Ascending aorta (tissue), 2 donors: Measurements from ENCODE around the gene IRAK1BP1. TPM values are rescaled to one million over a fixed set of nuclear protein-coding genes. Genes with fewer than 3 reads are reported as not detected.
"Not testable (repeated sequence)": the region's sequence is repeated elsewhere in the genome, so short reads cannot be mapped to it uniquely, and the experiment has no call there.

ENCODE experiments used
- DNase-seq, 2 donors: peaks; one replicate each; pipeline ENCODE4 v3.0.0-alpha.2; 2019; ENCODE audit warnings: low spot score in 2 of 2
- H3K27ac ChIP-seq, 2 donors: fragments of 200-600 bp; sonication (generic); one replicate each; pipeline ENCODE4 v1.5.1; 2016 to 2017; ENCODE audit warnings: mild to moderate bottlenecking in 1 of 2
- H3K27me3 ChIP-seq: fragments of 200-600 bp; sonication (generic); one replicate; pipeline ENCODE4 v1.5.1; 2017
- H3K36me3 ChIP-seq, 2 donors: fragments of 200-600 bp; sonication (generic); one replicate each; pipeline ENCODE4 v1.5.1; 2016
- H3K4me1 ChIP-seq, 2 donors: fragments of 200-600 bp; sonication (generic); one replicate each; pipeline ENCODE4 v1.5.1; 2016 to 2017; ENCODE audit warnings: mild to moderate bottlenecking in 1 of 2
- H3K4me3 ChIP-seq, 2 donors: fragments of 200-600 bp; sonication (generic); one replicate each; pipeline ENCODE4 v1.5.1; 2016 to 2017; ENCODE audit warnings: mild to moderate bottlenecking in 1 of 2
- H3K9me3 ChIP-seq, 2 donors: fragments of 200-600 bp; sonication (generic); one replicate each; pipeline ENCODE4 v1.5.1; 2016
- intact Hi-C: fragments of 100-400 bp; cut with DNase I; formaldehyde crosslinking; loops from one replicate; pipeline ENCODE4 v1.15.1; 2023
- total RNA-seq: library from RNA; depleted of rRNA; stranded (reverse); fragments of >200 nt; gene quantifications from one replicate; pipeline ENCODE4 v1.1.0, GENCODE V29; 2016
- TF ChIP-seq, protein P1 (sequence below), 3 experiments: fragments of 200-600 bp in 2 of 3; fragments of 450-650 bp in 1 of 3; sonication (generic) in 2 of 3; IDR thresholded peaks; one replicate each; pipeline ENCODE4 v1.5.1; 2016 to 2019; ENCODE audit warnings: antibody characterized with exemption in 3 of 3, mild to moderate bottlenecking in 1 of 3, moderate library complexity in 1 of 3

IRAK1BP1 gene
- total RNA-seq, 1 donor from 2014 or later: 2.7 TPM

DNA sequence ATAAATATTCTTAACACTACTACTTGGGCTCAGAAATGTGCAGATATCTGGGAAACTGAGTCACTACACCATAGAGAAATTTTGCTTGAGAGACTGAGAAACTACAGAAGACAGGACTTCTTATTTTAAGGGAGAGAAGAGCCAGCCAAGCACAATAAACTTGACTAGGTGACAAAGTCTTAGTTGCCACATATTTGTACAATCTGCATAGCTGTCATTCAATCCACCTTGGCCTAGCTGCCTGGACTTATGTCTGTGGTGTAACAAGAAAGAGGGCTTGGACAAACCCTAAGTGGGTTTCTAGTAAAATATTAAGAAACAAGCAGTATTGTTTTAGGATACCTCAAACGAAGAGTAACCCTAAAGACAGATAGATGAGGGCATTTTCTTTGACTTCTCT, 21.8 kb upstream of the IRAK1BP1 start:
- intact Hi-C loops: no loop called here
- DNase-seq: no peak
- TF ChIP-seq, protein P1, sequence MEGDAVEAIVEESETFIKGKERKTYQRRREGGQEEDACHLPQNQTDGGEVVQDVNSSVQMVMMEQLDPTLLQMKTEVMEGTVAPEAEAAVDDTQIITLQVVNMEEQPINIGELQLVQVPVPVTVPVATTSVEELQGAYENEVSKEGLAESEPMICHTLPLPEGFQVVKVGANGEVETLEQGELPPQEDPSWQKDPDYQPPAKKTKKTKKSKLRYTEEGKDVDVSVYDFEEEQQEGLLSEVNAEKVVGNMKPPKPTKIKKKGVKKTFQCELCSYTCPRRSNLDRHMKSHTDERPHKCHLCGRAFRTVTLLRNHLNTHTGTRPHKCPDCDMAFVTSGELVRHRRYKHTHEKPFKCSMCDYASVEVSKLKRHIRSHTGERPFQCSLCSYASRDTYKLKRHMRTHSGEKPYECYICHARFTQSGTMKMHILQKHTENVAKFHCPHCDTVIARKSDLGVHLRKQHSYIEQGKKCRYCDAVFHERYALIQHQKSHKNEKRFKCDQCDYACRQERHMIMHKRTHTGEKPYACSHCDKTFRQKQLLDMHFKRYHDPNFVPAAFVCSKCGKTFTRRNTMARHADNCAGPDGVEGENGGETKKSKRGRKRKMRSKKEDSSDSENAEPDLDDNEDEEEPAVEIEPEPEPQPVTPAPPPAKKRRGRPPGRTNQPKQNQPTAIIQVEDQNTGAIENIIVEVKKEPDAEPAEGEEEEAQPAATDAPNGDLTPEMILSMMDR (IDR thresholded peaks at IDR 0.05): no peak
- H3K9me3 ChIP-seq: no peaks in the 10 kb centered on the region
- no peak overlapping the region for H3K4me3 ChIP-seq
- H3K36me3 ChIP-seq: no peaks in the 10 kb centered on the region
- no peak overlapping the region for H3K27ac ChIP-seq
- no peaks in the 10 kb centered on the region for H3K27me3 ChIP-seq
- no peaks in the 10 kb centered on the region for H3K4me1 ChIP-seq

DNA sequence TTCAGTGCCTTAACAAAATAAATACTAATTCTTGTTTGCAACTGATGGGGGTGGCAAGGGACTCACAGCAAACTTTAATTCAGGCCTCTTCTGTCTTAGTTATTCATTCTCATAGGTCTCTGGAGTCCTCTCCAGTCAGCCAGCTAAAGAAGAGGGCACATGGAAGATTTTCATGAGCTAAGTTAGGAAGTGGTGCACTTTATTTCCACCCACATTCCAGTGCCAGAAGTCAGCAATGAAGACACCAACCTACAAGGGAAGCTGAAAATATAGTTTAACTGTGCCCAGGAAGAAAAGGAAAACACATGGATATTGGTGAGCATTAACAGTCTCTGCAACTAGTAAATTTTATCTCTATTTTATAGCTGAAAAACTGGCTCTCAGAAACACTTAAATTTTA, 16.7 kb upstream of the IRAK1BP1 start:
- H3K27ac ChIP-seq: no peak overlapping the region
- H3K36me3 ChIP-seq: no peaks in the 10 kb centered on the region
- H3K4me3 ChIP-seq: no peak overlapping the region
- TF ChIP-seq, protein P1 (IDR thresholded peaks at IDR 0.05): no peak
- no peaks in the 10 kb centered on the region for H3K27me3 ChIP-seq
- H3K4me1 ChIP-seq: no peaks in the 10 kb centered on the region
- no peak for DNase-seq
- H3K9me3 ChIP-seq: no peaks in the 10 kb centered on the region
- intact Hi-C loops: no loop called here

DNA sequence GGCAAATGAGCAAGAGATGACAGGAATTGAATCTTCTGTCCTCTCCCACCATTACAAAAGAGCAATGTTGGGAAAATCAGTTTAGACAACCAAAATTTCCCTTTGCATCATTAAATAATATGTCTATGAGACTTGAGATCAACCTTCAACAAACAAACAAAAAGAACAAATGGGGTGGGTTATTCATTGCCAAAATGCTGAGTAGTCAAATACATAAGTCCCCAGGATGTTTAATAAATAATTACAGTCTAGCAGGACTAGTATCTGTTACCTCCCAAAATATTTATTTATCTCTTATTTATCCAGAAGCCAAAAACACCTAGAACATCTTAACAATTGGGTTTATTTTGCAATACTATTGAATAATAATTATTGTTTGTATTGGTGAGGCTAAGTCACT, 16.2 kb upstream of the IRAK1BP1 start:
- intact Hi-C loops: no loop called here
- DNase-seq: no peak
- H3K27me3 ChIP-seq: no peaks in the 10 kb centered on the region
- no peak overlapping the region for H3K4me3 ChIP-seq
- no peaks in the 10 kb centered on the region for H3K36me3 ChIP-seq
- TF ChIP-seq, protein P1 (IDR thresholded peaks at IDR 0.05): no peak
- H3K27ac ChIP-seq: no peak overlapping the region
- no peaks in the 10 kb centered on the region for H3K4me1 ChIP-seq
- no peaks in the 10 kb centered on the region for H3K9me3 ChIP-seq

DNA sequence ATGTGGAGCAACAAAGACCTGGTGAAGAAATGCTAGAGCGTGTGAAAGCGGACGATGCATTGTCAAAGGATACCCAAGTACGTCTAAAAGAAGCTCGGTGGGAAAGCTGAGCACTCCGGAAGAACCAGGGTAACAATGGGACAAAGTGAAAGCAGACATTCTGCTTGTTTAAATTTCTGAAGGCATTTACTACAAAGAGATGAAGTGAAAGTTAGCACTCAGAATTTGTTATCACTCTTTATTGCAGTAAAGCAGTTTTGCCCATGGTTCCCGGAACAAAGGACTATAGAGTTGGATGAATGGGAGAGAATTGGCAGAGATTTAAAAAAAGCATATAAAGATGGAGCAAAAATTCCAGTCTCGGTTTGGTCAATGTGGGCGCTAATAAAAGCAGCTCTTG, 12.8 kb upstream of the IRAK1BP1 start:
- Histone ChIP-seq H3K36me3 (no peaks in the 10 kb centered on the region), H3K27me3 (no peaks in the 10 kb centered on the region), H3K27ac (no peak overlapping the region), H3K9me3 (no peaks in the 10 kb centered on the region), H3K4me3 (no peak overlapping the region), H3K4me1 (no peaks in the 10 kb centered on the region)
- DNase-seq: no peak
- intact Hi-C loops: no loop called here
- TF ChIP-seq, protein P1 (IDR thresholded peaks at IDR 0.05): no peak

DNA sequence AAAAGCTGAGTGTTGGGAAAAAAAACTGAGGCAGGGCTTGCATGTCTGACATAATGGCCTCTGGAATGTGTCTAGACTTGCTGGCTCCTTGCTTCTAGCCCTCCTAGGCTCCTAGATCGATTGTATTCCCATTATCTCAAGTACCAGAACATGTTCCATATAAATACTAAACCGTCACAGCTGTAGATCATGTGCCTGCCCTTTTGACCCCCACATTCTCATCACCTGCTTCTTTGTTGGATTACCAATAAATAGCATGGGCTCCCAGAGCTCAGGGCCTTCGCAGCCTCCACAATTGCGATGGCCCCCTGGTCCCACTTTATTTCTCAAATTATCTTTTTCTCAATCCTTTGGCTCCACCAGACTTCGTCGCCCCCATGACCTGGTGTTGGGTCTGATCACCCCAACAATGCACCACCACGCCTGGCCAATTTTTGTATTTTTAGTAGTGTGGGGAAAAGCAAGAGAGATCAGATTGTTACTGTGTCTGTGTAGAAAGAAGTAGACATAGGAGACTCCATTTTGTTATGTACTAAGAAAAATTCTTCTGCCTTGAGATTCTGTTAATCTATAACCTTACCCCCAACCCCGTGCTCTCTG, 8.9 kb upstream of the IRAK1BP1 start:
- H3K36me3 ChIP-seq, H3K27ac ChIP-seq, H3K4me1 ChIP-seq, H3K27me3 ChIP-seq, H3K4me3 ChIP-seq, DNase-seq, intact Hi-C loops, H3K9me3 ChIP-seq: not testable (repeated sequence)

DNA sequence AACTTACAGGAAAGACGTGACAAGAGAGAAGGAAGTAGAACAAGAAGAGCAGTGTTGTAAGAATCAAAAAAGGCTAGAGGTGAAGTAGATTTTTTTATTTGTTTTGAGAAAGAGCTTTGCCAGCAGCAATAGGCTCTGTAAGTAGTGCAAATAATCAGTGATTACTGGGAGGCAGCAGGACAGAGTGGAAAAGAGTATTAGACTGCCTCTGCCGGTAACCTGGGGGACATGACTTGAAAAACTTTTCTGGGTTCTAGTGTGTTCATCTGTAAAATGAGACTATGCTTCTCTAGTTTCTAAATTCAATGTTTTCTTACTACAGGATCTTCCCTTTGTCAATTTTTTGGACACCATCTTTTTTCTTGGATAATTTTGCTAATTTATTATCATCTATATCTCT, 5.8 kb upstream of the IRAK1BP1 start:
- Histone ChIP-seq H3K27ac (no peak overlapping the region), H3K4me1 (no peaks in the 10 kb centered on the region), H3K27me3 (no peaks in the 10 kb centered on the region), H3K36me3 (no peaks in the 10 kb centered on the region), H3K4me3 (no peak overlapping the region), H3K9me3 (no peaks in the 10 kb centered on the region)
- TF ChIP-seq, protein P1 (IDR thresholded peaks at IDR 0.05): no peak
- intact Hi-C loops: no loop called here
- no peak for DNase-seq
